ENCODE data around the gene GTF2IRD1.

DNA sequence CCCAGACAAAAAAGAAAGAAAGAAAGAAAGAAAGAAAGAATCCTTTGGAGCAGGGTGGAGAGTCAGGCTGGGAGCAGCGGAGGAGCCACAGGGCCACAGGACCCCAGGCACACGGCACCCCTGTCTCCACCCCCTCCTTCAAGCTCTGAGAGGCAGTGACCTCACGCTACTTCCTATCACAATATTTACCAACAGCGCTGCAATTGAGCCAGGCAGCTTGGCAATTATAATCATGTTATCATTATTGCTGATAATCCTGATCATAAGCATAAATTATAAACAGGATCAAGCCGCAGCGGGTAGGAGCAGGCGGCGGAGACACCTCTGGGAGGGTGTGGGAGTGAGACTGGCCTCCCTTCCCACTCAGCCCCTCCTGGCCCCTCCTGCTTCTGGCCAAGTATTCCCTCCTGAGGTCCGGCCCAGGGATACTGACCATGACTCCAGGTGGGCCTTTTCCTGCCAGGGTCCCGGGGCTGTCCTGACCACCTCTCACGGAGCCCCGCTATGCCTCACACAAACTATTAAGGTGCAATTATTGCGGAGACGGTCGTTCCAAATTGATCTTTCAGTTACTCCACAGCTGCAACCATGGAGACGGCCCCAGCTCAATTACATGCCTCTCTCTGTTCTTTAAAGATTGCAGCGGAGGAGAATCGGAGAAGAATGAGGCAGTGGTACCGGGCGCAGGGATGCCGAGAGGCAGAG lies 10.0 kb upstream of the GTF2IRD1 start:
- TF ChIP-seq EZH2phosphoT487 (IDR thresholded peaks at IDR 0.05; ENCODE audit: borderline replicate concordance, low read length) (no peak), EZH2 (IDR thresholded peaks at IDR 0.05; ENCODE audit: low read length, unreplicated experiment) (no peak)
- TF ChIP-seq, protein P1, sequence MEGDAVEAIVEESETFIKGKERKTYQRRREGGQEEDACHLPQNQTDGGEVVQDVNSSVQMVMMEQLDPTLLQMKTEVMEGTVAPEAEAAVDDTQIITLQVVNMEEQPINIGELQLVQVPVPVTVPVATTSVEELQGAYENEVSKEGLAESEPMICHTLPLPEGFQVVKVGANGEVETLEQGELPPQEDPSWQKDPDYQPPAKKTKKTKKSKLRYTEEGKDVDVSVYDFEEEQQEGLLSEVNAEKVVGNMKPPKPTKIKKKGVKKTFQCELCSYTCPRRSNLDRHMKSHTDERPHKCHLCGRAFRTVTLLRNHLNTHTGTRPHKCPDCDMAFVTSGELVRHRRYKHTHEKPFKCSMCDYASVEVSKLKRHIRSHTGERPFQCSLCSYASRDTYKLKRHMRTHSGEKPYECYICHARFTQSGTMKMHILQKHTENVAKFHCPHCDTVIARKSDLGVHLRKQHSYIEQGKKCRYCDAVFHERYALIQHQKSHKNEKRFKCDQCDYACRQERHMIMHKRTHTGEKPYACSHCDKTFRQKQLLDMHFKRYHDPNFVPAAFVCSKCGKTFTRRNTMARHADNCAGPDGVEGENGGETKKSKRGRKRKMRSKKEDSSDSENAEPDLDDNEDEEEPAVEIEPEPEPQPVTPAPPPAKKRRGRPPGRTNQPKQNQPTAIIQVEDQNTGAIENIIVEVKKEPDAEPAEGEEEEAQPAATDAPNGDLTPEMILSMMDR (conservative IDR thresholded peaks at IDR 0.05; ENCODE audit: low read depth, low read length), result no peak

Measured in PC-3 (cell line).